HG02623 (cell line): ENCODE measurements around the gene CLEC2D.
A peak's percentile ranks its signal among the peaks of the same experiment; 100 is the strongest.
"Not testable (repeated sequence)": the region's sequence is repeated elsewhere in the genome, so short reads cannot be mapped to it uniquely, and the experiment has no call there.

ENCODE experiments used
- ATAC-seq: cut with Tn5 transposase; IDR thresholded peaks from one replicate; pipeline ENCODE4 v1.9.1; 2021; ENCODE audit warnings: moderate library complexity; ENCODE audit not compliant: unreplicated experiment

Gene CLEC2D

DNA sequence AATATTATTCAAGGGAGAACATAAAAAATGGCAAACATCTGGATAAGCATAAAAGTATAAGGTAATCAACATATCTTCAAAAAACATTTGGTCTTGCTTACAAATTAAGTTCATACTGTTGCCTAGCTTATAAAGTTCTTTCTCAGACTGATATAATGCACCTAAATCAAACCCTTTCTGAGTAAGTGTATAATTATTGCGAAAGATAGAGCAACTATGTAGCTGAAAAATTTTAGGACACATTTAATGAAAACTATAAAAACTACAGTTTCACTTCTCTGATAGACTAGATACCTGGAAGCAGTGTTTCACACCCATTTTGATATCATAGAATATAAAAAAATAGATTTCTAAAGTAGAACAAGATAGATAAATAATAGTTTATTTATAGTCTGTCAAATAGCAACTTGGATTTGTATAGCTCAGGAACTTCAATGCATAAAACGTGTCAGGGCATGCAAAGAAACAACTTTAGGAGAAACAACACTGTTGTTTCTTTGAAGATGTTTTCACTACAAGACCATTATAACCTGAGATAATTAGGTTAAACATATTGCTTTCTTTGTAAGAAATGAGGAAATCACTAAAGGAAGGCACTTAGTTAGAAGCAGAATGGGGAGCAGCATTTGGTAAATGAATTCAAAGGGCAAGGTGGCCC, 55.8 kb downstream of the CLEC2D start:
- no peak for ATAC-seq

DNA sequence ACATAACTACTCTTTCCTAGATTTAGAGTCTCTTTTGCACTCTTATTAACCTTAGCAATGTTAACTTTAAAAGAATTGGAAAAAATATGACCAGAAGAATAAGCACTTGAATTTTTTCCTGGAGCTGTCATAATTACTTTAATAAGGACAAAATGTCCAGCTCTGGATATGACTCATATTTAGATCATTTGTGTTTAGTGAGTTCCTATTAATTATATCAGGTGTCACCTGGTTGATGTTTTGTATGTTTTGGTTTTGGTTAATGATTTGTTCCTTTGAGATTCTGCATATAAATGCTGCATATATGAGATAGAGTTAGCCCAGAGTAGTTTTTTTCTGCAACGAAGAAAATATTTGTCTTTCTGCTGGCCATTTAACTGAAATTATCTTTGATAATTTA, 58.3 kb downstream of the CLEC2D start:
- ATAC-seq = no peak

DNA sequence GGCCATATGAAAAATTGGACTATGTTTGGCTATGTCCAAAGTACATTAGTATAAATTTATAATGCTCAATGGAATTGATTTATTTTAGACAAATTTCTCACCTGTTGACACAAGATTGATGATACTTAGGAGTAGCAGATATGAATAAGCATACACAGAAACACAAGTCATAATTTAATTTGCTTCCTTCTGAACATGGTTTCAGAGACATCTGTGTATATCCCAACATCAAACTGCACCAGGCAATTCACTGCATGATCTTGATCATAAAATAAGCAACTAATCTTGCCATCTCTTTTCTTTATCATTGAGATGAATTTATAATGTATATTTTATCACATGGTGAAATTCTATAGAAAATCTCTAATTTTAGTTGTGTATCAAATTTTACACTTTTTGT, 59.6 kb downstream of the CLEC2D start:
- no peak for ATAC-seq

DNA sequence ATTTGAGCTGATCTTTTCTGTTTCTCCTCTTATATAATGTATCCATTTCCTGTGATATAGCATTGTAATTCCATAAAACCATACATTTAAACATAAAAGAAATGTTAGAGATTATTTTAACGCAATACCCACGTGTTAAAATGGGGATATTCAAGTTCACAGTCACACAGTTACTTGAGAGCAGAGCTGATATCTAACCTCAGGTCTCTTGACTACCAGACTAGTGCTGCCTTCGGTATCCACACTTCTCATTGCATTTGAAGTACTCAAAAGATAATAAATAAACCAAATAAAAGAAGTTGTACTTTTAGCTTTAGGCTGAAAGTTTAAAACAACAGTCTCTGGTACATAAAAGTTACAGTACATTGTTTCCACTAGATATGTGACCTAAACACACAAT, 60.5 kb downstream of the CLEC2D start:
- no peak for ATAC-seq

DNA sequence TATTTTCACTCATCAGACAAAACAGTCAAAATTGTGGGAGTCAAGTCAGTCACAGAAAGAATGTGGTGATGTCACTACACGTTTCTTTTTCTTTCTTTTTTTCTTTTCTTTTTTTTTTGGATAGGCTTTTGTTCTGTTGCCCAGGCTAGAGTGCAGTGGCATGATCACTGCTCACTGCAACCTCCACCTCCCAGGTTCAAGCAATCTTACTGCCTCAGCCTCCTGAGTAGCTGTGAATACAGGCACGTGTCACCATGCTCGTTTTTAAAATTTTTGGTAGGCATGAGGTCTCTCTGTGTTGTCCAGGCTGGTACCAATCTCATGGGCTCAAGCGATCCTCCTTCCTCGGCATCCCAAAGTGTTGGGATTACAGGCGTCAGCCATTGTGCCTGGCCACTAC, 61.1 kb downstream of the CLEC2D start:
- no peak for ATAC-seq

DNA sequence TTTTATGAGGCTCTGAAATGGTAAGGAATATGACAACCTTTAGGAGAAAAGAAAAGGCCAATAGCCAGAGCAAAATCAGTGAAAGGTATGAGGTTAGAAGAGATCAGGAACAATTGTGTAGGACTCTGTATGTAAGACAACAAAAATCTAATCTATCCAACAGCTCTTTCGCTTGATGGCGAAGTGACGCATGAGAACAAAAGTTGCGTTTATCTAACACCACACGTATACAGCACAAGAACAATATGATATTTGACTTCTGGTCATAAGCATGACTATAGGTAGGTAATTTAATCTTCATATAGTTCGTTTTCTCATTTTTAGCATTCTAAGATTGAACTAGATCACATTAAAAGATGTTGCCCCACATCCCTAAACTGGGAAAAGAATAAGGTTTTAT, 61.9 kb downstream of the CLEC2D start:
- no peak for ATAC-seq

DNA sequence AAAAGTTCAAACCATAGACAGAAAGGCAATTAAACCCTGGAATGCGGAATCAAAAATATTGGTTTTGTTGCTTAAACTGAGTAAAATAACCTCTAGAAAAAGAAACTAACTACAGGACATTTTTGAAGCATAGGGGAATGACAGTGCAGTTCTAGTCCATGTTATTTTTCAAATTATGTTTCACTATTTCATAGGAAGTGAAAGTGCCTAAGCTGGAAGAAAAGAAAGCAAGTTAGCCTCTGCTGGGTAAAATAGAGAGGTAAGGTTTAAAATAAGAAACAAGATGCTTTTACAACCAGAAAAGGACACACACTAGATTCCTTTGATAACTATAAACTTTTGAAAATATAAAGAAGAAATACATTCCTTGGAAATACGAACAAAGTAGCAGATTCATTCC, 62.3 kb downstream of the CLEC2D start:
- ATAC-seq = no peak

DNA sequence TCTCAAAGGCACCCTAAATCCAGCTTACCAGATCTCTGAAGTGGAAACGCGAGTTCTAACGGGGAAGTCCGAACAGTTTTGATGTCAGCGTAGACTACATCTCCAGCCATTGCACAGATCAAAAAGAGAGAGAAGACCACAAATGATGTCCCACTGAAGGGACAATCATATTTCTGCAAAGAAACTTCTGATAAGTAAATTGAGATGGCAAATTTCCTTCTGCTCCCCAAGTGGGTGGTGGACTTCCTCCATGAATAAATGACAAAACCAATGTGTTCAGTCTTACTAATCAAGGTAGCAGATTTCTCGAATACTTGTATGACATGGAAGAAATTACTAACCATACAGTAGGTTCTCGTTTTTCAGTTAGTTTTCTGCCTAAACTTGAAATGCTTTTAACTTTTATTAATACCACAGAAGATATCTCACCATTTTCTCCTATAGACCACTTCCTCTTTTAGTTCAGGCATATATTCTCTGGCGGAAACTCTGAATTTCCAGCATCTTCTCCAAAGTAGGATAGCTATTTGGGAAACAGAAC, 63.5 kb downstream of the CLEC2D start, which contains the start of gene CLECL1:
Gene CLECL1 (minus strand): TSS at position 177 of the 541 bp plus-strand sequence.
- ATAC-seq = no peak

DNA sequence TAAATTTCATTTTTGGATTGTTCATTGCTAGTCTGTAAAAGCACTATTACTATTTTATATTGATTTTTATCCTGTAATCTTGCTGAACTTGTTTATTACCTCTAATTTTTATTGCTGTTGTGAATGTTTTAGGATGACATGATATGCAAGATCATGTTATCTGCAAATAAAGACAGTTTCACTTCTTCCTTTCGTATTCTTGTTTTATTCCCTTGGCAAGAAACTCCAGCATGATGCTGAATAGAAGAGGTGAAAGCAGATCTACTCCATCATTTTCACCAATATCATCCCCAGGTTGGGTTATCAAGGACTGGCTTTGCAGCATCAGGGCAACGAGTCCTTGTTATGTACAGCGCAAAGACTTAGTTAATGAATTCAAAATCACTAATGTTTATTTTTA, 66.1 kb downstream of the CLEC2D start:
- no peak for ATAC-seq

DNA sequence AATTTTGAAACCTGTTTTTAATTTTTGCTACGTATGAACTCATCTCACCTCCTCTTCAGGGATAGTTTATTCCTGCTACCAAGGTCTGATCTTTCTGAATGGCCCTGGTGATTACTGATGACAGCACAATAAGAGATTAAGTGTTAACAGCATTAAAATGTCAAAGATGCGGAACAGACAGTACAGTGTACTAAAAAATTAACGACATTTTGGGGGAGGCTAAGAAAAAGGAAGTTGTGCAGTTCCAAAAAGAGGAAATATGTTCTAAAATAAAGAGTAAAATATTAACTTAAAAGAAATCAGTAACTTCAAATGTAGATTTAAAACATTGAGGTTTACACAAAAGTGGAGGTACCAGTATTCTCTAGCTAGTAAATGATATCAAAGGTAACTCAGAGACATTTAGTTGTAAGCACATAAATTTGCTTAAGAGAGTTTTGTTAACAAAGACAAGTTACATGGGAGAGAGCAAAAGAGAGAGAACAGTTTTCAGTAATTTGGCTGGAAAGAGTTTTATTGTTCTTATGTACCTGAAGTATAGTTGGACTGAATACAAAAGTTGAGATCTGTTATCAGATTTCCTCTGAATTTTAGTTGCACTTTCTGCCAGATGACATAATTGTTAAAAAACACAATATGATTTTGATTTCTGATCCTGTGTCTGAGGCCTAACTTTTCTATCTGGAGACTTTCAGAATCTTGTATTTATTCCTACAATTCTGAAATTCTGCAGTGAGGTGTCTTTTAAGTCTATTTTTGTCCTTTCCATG, 67.6 kb downstream of the CLEC2D start:
- ATAC-seq = no peak

DNA sequence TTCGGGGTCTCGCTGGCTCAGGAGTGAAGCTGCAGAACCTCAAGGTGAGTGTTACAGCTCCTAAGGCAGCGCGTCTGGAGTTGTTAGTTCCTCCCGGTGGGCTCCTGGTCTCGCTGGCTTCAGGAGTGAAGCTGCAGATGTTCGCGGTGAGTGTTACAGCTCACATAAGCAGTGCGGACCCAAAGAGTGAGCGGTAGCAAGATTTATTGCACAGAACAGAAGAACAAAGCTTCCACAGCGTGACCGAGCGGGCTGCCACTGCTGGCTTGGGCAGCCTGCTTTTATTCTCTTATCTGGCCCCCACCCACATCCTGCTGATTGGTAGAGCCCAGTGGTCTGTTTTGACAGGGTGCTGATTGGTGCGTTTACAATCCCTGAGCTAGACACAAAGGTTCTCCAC, 69.4 kb downstream of the CLEC2D start:
- ATAC-seq = not testable (repeated sequence)

DNA sequence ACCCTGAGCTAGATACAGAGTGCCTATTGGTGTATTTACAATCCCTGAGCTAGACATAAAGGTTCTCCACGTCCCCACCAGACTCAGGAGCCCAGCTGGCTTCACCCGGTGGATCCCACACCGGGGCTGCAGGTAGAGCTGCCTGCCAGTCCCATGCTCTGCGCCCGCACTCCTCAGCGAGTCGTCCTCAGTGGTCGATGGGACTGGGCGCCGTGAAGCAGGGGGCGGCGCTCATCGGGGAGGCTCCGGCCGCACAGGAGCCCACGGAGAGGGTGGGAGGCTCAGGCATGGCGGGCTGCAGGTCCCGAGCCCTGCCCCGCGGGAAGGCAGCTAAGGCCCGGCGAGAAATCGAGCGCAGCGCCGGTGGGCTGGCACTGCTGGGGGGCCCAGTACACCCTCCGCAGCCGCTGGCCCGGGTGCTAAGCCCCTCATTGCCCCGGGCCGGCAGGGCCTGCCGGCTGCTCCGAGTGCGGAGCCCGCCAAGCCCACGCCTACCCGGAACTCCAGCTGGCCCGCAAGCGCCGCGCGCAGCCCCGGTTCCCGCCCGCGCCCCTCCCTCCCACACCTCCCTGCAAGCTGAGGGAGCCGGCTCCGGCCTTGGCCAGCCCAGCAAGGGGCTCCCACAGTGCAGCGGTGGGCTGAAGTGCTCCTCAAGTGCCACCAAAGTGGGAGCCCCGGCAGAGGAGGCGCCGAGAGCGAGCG, 70.0 kb downstream of the CLEC2D start:
- ATAC-seq = not testable (repeated sequence)

DNA sequence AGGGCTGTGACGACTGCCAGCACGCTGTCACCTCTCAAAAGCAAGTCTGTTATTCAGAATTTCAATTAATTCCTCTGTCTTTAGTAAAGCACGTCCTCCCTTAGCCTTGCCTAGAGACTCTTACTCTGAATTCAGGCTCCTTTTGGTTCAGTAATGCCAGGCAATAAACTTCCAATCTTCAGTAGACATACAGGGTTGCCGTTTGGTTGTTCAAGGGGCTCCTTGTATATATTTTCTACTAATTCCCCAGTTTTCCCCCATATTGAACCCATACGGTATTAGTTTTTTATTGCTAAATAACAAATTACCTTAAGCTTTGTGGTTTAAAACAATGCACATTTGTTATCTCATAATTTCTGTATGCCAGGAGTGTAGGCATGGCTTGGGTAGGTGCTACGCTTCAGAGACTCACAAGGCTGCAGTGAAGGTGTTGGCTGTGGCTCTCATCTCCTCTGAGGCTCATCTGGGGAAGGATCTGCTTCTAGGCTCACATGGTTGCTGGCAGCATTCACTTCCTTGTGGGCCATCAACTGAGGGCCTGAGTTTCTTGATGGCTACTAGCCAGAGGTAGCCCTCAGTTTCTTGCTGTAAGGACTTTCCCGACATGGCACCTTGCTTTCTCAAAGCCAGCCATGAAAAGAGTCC, 70.7 kb downstream of the CLEC2D start:
- no peak for ATAC-seq

DNA sequence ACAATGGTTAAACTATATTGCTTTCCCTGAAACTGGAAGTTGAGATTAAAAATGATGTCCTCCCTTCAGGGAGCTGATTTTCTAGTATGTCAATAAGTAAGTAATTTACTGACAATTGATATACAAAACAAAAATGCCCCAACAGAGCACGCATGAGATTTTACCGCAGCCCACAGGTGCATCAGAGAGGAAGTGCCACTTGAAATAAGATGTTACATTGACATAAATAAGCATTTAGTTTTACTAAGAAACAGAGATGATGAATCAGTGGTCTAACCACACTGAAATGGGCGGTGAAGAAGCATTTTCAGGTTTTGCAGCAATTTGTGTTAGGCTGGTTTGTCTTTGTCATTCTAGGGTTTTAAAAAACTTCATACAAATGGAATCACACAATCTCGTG, 72.2 kb downstream of the CLEC2D start:
- ATAC-seq = peak; percentile 75

DNA sequence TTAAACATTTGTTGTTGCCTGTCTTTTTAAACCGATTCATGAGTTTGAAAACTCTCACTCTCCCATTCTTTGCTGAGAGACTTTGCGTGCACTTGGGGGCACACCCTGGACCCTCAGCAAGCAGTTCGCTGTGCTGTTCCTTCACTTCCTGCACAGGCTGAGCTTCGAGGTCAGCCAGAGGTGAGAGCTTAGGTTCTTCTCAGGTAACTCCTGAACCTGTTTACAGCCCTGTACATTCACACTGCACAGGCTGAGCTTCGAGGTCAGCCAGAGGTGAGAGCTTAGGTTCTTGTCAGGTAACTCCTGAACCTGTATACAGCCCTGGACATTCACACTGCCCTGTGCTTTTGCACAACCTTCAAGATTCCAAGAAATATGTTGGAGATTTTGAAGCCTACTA, 73.1 kb downstream of the CLEC2D start:
- ATAC-seq = no peak

DNA sequence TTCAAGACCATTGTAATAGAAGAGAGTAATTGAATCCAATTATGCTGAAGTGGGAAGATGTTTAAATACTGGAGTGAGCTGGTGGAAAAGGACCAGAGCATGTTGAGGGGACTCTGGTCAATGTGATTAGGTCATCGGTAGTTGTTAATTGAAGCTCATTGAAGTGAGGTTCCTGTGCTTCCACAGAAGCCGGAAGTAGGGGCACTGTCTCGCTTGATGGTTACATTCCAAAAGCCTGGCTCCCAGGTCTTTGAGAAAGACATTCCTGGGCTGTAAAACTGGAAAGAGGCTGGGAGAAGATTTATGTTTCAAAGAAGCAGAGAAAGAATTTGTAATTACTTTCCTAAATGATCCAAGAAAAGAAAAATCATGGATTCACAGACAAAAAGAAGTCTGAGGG, 75.7 kb downstream of the CLEC2D start:
- ATAC-seq = no peak
